ENCODE results near the gene MAFB. TPM values are rescaled to one million over a fixed set of nuclear protein-coding genes. Genes with fewer than 3 reads are reported as not detected.

Gene MAFB
- total RNA-seq, 1 experiment from 2014 or later, result 0.22 TPM

GRCh38 chr20:40681684-40682083 lies 7.4 kb downstream of the MAFB start:
- Histone ChIP-seq H3K9me3 (ENCODE audit: control insufficient read depth in 1 of 2, insufficient read depth in 1 of 2, low read depth in 1 of 2, low read length in 2 of 2) (no peaks in the 10 kb centered on the region), H3K36me3 (ENCODE audit: control insufficient read depth in 1 of 2, insufficient read depth in 2 of 2, low read length in 2 of 2) (no peaks in the 10 kb centered on the region), H3K27ac (ENCODE audit: low read depth, low read length) (no peak overlapping the region), H3K27me3 (ENCODE audit: insufficient read depth, low read length) (peaks cover 67% of the 10 kb centered on the region), H4K20me1 (ENCODE audit: insufficient read depth) (no peaks in the 10 kb centered on the region), H3K9ac (ENCODE audit: low read length) (no peak overlapping the region), H3K9me2 (ENCODE audit: insufficient read depth) (no peaks in the 10 kb centered on the region), H3K4me2 (ENCODE audit: low read length) (no peak overlapping the region), H3K79me2 (ENCODE audit: insufficient read depth, low read length) (no peaks in the 10 kb centered on the region), H2AFZ (ENCODE audit: low read depth, low read length, poor library complexity, severe bottlenecking) (no peak overlapping the region), H3K4me3 (replicated peaks in 1 of 2; ENCODE audit: low read depth in 1 of 2, low read length in 2 of 2) (no peak overlapping the region), H3K4me1 (ENCODE audit: control insufficient read depth in 1 of 2, insufficient read depth in 2 of 2, low read length in 2 of 2) (no peaks in the 10 kb centered on the region)
- no TSS peak for BruUV-seq (replicated peaks)
- CTCF ChIA-PET, result no interaction called here
- ATAC-seq (no peak), DNase-seq (ENCODE audit: low read depth, low spot score) (no peak)
- RAD21 ChIA-PET (ENCODE audit: low non-redundant PET in 1 of 2, low total read pairs in 2 of 2, uncharacterized antibody in 2 of 2, unreplicated experiment in 2 of 2), result no interaction called here
- TF ChIP-seq SRF (IDR thresholded peaks at IDR 0.05; ENCODE audit: low read depth) (no peak), YY1 (IDR thresholded peaks at IDR 0.05; ENCODE audit: extremely low read depth, insufficient replicate concordance, low read depth, low read length) (no peak), CTCF (IDR thresholded peaks at IDR 0.05 in 2 of 3, conservative IDR thresholded peaks at IDR 0.05 in 1 of 3; ENCODE audit: borderline replicate concordance in 1 of 3, insufficient read depth in 1 of 3, low read depth in 2 of 3, low read length in 2 of 3) (no peak), FOSL1 (IDR thresholded peaks at IDR 0.05; ENCODE audit: low read depth) (no peak), CBX3 (IDR thresholded peaks at IDR 0.05; ENCODE audit: low read depth) (no peak), ZBTB33 (IDR thresholded peaks at IDR 0.05; ENCODE audit: extremely low read depth, insufficient replicate concordance, low read length) (no peak), EZH2phosphoT487 (IDR thresholded peaks at IDR 0.05; ENCODE audit: borderline replicate concordance) (no peak), POLR2AphosphoS5 (IDR thresholded peaks at IDR 0.05; ENCODE audit: low read depth, low read length) (no peak), ZNF274 (IDR thresholded peaks at IDR 0.05; ENCODE audit: low read depth, low read length) (no peak), EGR1 (IDR thresholded peaks at IDR 0.05; ENCODE audit: low read depth) (no peak), REST (IDR thresholded peaks at IDR 0.05; ENCODE audit: low read depth) (no peak), SIN3A (IDR thresholded peaks at IDR 0.05; ENCODE audit: low read depth) (no peak), ELF1 (IDR thresholded peaks at IDR 0.05; ENCODE audit: borderline replicate concordance, low read depth) (no peak), TCF7L2 (IDR thresholded peaks at IDR 0.05; ENCODE audit: borderline replicate concordance, extremely low read depth, insufficient read depth, insufficient read length) (no peak), ZFX (IDR thresholded peaks at IDR 0.05) (no peak), SP1 (IDR thresholded peaks at IDR 0.05; ENCODE audit: low read depth) (no peak), EZH2 (IDR thresholded peaks at IDR 0.05) (no peak), CEBPB (IDR thresholded peaks at IDR 0.05; ENCODE audit: low read depth) (no peak)
- POLR2A ChIA-PET, result no interaction called here
- intact Hi-C loops (cut with micrococcal nuclease), result no loop called here
